HCT116 (cell line): ENCODE data around the gene C19orf25. TPM values are rescaled to one million over a fixed set of nuclear protein-coding genes. Genes with fewer than 3 reads are reported as not detected.

Source experiments
- ATAC-seq: fragments of 200-7000 bp; cut with Tn5 transposase; 2 replicates; pipeline ENCODE4 v1.9.1; 2020; ENCODE audit warnings: mild to moderate bottlenecking, moderate library complexity
- BruUV-seq: library from RNA; stranded (reverse); fragments of 400-500 nt; replicated peaks from 2 replicates; lab custom pipeline; 2021; lab: Mats Ljungman, UMichigan
- CTCF ChIA-PET: fragments of 300-600 bp; sonication (Branson Sonifier 250); formaldehyde crosslinking; loops from one replicate; lab custom pipeline; 2021; ENCODE audit warnings: antibody characterized with exemption; lab: Charles Lee
- POLR2A ChIA-PET: fragments of 300-600, 350-600 bp; sonication (Branson Sonifier 250); formaldehyde crosslinking; loops from one replicate; lab custom pipeline; 2021; ENCODE audit warnings: antibody characterized with exemption; lab: Charles Lee
- RAD21 ChIA-PET, 2 experiments: fragments of 300-600 bp; sonication (Branson Sonifier 250); formaldehyde crosslinking; loops; one replicate each; lab custom pipeline; 2023; ENCODE audit warnings: low total read pairs in 2 of 2; ENCODE audit not compliant: uncharacterized antibody in 2 of 2, unreplicated experiment in 2 of 2, low non-redundant PET in 1 of 2; lab: Charles Lee
- DNase-seq: peaks from one replicate; pipeline ENCODE4 v3.0.0-alpha.2; 2010; ENCODE audit warnings: low read depth, low spot score
- H2AFZ ChIP-seq: fragments of 200-600 bp; shearing (Covaris generic), sonication (generic); 2 replicates; pipeline ENCODE4 v1.6.1; 2017; ENCODE audit warnings: low read depth, mixed run types, mixed read lengths, antibody characterized with exemption, low read length; ENCODE audit not compliant: poor library complexity, severe bottlenecking
- H3K27ac ChIP-seq: 2 replicates; pipeline ENCODE4 v1.5.1; 2012; ENCODE audit warnings: low read depth, low read length
- H3K27me3 ChIP-seq: fragments of 200-600 bp; sonication (generic); 2 replicates; pipeline ENCODE4 v1.6.1; 2016; ENCODE audit warnings: mixed run types, low read length, mixed read lengths; ENCODE audit not compliant: insufficient read depth
- H3K36me3 ChIP-seq, 2 experiments: fragments of 200-500 bp in 1 of 2; fragments of 200-600 bp in 1 of 2; sonication (Bioruptor generic) in 1 of 2; sonication (generic) in 1 of 2; 2 replicates each; pipeline versions ENCODE4 v1.5.1 to v1.6.1; 2014 to 2016; ENCODE audit warnings: low read length in 2 of 2, inconsistent platforms in 1 of 2, mixed read lengths in 1 of 2, mixed run types in 1 of 2; ENCODE audit not compliant: insufficient read depth in 2 of 2, control insufficient read depth in 1 of 2
- H3K4me1 ChIP-seq, 2 experiments: fragments of 200-600 bp in 1 of 2; sonication (generic) in 1 of 2; 2 replicates each; pipeline versions ENCODE4 v1.5.1 to v1.6.1; 2012 to 2017; ENCODE audit warnings: low read length in 2 of 2, inconsistent platforms in 1 of 2, mild to moderate bottlenecking in 1 of 2, mixed read lengths in 1 of 2, mixed run types in 1 of 2, moderate library complexity in 1 of 2; ENCODE audit not compliant: insufficient read depth in 2 of 2, control insufficient read depth in 1 of 2
- H3K4me2 ChIP-seq: fragments of 200-600 bp; sonication (generic); 2 replicates; pipeline ENCODE4 v1.6.1; 2017; ENCODE audit warnings: mixed run types, low read length, mixed read lengths
- H3K4me3 ChIP-seq, 2 experiments: fragments of 200-600 bp in 1 of 2; sonication (generic) in 1 of 2; replicated peaks in 1 of 2; 2 replicates each; pipeline ENCODE4 v1.5.1; 2011 to 2016; ENCODE audit warnings: low read length in 2 of 2, control low read depth in 1 of 2, low read depth in 1 of 2, mild to moderate bottlenecking in 1 of 2, mixed read lengths in 1 of 2, mixed run types in 1 of 2
- H3K79me2 ChIP-seq: fragments of 200-600 bp; sonication (generic); 2 replicates; pipeline ENCODE4 v1.6.1; 2017; ENCODE audit warnings: mild to moderate bottlenecking, mixed run types, low read length, moderate library complexity, mixed read lengths; ENCODE audit not compliant: insufficient read depth
- H3K9ac ChIP-seq: fragments of 200-600 bp; sonication (generic); 2 replicates; pipeline ENCODE4 v1.6.1; 2016; ENCODE audit warnings: low read length, mixed read lengths
- H3K9me2 ChIP-seq: fragments of 200-600 bp; sonication (generic), shearing (Covaris generic); 2 replicates; pipeline ENCODE4 v1.6.1; 2017; ENCODE audit warnings: mixed run types, mild to moderate bottlenecking, moderate library complexity; ENCODE audit not compliant: insufficient read depth
- H3K9me3 ChIP-seq, 2 experiments: fragments of 200-500 bp in 1 of 2; fragments of 200-600 bp in 1 of 2; sonication (Bioruptor generic) in 1 of 2; sonication (generic) in 1 of 2; 2 replicates each; pipeline ENCODE4 v1.6.1; 2014 to 2017; ENCODE audit warnings: low read length in 2 of 2, mixed read lengths in 2 of 2, inconsistent platforms in 1 of 2, low read depth in 1 of 2, mild to moderate bottlenecking in 1 of 2, mixed run types in 1 of 2, moderate library complexity in 1 of 2; ENCODE audit not compliant: control insufficient read depth in 1 of 2, insufficient read depth in 1 of 2
- H4K20me1 ChIP-seq: fragments of 200-600 bp; sonication (generic), shearing (Covaris generic); 2 replicates; pipeline ENCODE4 v1.6.1; 2017; ENCODE audit warnings: mixed run types, mild to moderate bottlenecking, moderate library complexity; ENCODE audit not compliant: insufficient read depth
- ELF1 ChIP-seq: IDR thresholded peaks from 2 replicates; pipeline ENCODE4 v1.6.1; 2012; ENCODE audit warnings: low read depth, borderline replicate concordance
- REST ChIP-seq: IDR thresholded peaks from 2 replicates; pipeline ENCODE4 v1.6.1; 2012; ENCODE audit warnings: low read depth
- SRF ChIP-seq: IDR thresholded peaks from 2 replicates; pipeline ENCODE4 v1.6.1; 2012; ENCODE audit warnings: low read depth
- ZBTB33 ChIP-seq: IDR thresholded peaks from 2 replicates; pipeline ENCODE4 v1.6.1; 2011; ENCODE audit warnings: mild to moderate bottlenecking, low read length, moderate library complexity; ENCODE audit not compliant: insufficient replicate concordance; ENCODE audit errors: extremely low read depth
- ZFX ChIP-seq: fragments of 450-650 bp; IDR thresholded peaks from 2 replicates; pipeline ENCODE4 v1.6.1; 2017
- intact Hi-C: fragments of 100-400 bp; cut with micrococcal nuclease; formaldehyde crosslinking; loops from 2 replicates; pipeline ENCODE4 v1.10.0; 2022
- total RNA-seq: library from RNA; stranded (reverse); gene quantifications from one replicate; pipeline ENCODE4 v1.2.1, GENCODE V29; 2021; ENCODE audit not compliant: unreplicated experiment

C19orf25 gene
- total RNA-seq, 1 experiment from 2014 or later = 48.8 TPM

- no peaks in the 10 kb centered on the region for H3K79me2 ChIP-seq
- H3K9me2 ChIP-seq = no peaks in the 10 kb centered on the region
- ATAC-seq (no peak), DNase-seq (no peak)
- no peak overlapping the region for H3K4me3 ChIP-seq
- ChIA-PET RAD21 (no interaction called here), CTCF (interaction anchor here (0.9 to 4.0 kb wide), 2 partner anchors 8 to 16 kb away, joined by 4 to 49 read pairs; no protein-coding TSS in a partner anchor), POLR2A (interaction anchor here (3.3 kb wide), 1 partner anchor 8 kb away, joined by 28 read pairs; no protein-coding TSS in a partner anchor)
- TF ChIP-seq ZBTB33 (no peak), REST (no peak), ELF1 (no peak), ZFX (no peak), SRF (no peak)
- H2AFZ ChIP-seq = no peak overlapping the region
- no peak overlapping the region for H3K4me2 ChIP-seq
- no peak overlapping the region for H3K9ac ChIP-seq
- intact Hi-C loops = no loop called here
- H3K9me3 ChIP-seq = no peaks in the 10 kb centered on the region
- H3K36me3 ChIP-seq = no peaks in the 10 kb centered on the region
- H3K27me3 ChIP-seq = no peaks in the 10 kb centered on the region; the same call in 1 of the 2 replicates
- H3K4me1 ChIP-seq = peaks cover 23 to 36% of the 10 kb centered on the region in 2 experiments
- BruUV-seq = no TSS peak
- no peaks in the 10 kb centered on the region for H4K20me1 ChIP-seq
- H3K27ac ChIP-seq = no peak overlapping the region
Measured at GRCh38 chr19:1452802-1453524, 26.1 kb downstream of the C19orf25 start.
